Urothelium cell line (cell line): ENCODE measurements around the gene SYDE2.

Source experiments
- DNase-seq: peaks from one replicate; pipeline ENCODE4 v3.0.0; 2011; ENCODE audit warnings: low spot score, mixed read lengths
- FAIRE-seq: peaks from 2 replicates; lab custom pipeline; 2011; peaks lifted over from hg19 to GRCh38; lab: Jason Lieb, UNC

SYDE2 gene

GRCh38 chr1:85128316-85128715 is 72.5 kb downstream of the SYDE2 start:
- DNase-seq (no peak), FAIRE-seq (no peak)

GRCh38 chr1:85125891-85126290 is 74.9 kb downstream of the SYDE2 start:
- FAIRE-seq (no peak), DNase-seq (no peak)

GRCh38 chr1:85124091-85124490 is 76.7 kb downstream of the SYDE2 start:
- no peak for DNase-seq

GRCh38 chr1:85122169-85122568 is 78.6 kb downstream of the SYDE2 start:
- DNase-seq (no peak), FAIRE-seq (no peak)

More at GRCh38 chr1:85124091-85124490, 76.7 kb downstream of the SYDE2 start:
- no peak for FAIRE-seq

GRCh38 chr1:85121744-85122143 is 79.1 kb downstream of the SYDE2 start:
- DNase-seq (no peak), FAIRE-seq (no peak)

GRCh38 chr1:85118751-85119150 is 82.1 kb downstream of the SYDE2 start:
- DNase-seq (no peak), FAIRE-seq (no peak)

- FAIRE-seq, result no peak
- DNase-seq, result no peak
Observed at GRCh38 chr1:85116856-85117255, 84.0 kb downstream of the SYDE2 start.

GRCh38 chr1:85115933-85116332 is 84.9 kb downstream of the SYDE2 start:
- no peak for FAIRE-seq
- no peak for DNase-seq

- no peak for FAIRE-seq
- no peak for DNase-seq
Observed at GRCh38 chr1:85111695-85112094, 89.1 kb downstream of the SYDE2 start.

- FAIRE-seq (no peak), DNase-seq (peak; percentile 68)
Observed at GRCh38 chr1:85109475-85109874, 91.3 kb downstream of the SYDE2 start.
